Eye (tissue), 1 donor: ENCODE data around the gene HERC3.

Experiments used
- DNase-seq: peaks from one replicate; pipeline ENCODE4 v3.0.0-alpha.2; 2015

HERC3 gene

GRCh38 chr4:88722828-88723227, 130.5 kb downstream of the HERC3 start:
- no peak for DNase-seq

DNA sequence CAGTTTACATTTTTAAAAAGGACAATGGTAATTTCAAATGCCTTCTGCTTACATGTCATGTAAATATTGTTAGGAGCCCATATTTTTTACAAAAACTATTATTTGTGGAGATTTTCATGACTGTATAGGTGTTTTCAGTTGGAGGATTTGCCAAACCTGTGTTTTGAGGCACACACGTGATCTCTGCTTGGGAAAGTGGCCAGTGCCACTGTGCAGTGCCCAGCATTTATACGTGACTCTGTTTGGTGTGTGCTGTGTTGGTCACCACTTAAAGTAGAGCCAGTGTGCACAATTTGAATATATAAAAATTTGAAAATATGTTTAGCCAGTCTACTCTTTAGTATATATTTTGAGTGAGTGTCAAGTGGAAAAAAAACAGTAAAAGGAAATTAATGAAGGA, 132.1 kb downstream of the HERC3 start:
- no peak for DNase-seq

GRCh38 chr4:88725143-88725542, 132.9 kb downstream of the HERC3 start:
- no peak for DNase-seq

DNA sequence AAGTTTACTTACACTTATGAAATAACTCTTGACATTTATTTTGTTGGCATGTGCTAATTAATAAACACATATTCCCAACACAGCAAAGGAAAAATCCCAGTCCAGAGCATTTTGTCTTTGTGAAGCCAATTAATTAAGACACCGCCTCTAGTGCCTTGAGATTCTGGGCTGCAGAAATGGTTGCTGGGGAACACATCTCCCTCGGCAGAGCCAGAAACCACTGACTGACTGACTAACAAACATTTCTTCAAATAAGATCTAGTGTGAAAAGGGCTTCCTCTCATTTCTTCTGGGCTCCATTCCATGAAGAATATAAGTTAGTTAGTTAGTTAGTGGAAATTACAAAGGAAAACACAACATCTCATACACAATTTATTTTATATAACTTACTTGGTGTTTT, 133.7 kb downstream of the HERC3 start:
- DNase-seq: no peak

DNA sequence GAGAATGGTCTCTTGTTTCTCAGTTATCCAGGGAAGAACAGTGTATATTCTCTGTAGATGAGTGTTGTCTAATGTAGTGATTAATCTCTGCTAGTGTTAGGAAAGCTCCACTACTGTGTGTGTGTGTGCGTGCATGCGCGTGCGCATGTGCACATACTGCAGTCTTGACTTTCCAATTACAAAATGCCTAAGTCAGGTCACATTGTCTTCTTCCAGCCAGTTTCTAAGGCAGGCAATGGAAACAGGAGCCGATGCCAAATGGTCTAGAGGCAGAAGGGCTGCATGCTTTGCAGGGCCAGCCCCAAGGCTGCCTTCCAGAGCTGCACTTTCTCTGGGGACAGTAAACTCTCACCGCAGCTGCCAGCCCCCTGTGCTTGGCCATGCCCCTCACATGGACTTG, 135.9 kb downstream of the HERC3 start:
- no peak for DNase-seq

- DNase-seq: no peak
These were observed 137.0 kb downstream of the HERC3 start for GRCh38 chr4:88729146-88729760.

DNA sequence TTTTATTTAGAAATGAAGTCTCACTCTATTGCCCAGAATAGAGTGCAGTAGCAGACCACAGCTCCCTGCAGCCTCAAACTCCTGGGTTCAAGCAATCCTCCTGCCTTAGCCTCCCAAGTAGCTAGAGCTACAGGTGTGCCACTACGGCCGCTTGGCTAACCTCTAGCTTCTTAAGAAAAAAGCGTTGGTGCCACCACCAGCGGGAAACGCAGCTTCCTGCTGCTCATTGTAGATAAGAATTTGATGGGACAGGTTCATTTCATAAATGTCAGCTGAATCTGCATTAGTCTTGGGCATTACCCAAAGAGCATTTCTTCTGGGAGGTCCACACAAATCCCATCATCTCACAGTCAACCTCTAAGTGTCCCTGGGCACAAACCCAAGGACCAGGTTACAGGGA, 138.5 kb downstream of the HERC3 start:
- no peak for DNase-seq

DNA sequence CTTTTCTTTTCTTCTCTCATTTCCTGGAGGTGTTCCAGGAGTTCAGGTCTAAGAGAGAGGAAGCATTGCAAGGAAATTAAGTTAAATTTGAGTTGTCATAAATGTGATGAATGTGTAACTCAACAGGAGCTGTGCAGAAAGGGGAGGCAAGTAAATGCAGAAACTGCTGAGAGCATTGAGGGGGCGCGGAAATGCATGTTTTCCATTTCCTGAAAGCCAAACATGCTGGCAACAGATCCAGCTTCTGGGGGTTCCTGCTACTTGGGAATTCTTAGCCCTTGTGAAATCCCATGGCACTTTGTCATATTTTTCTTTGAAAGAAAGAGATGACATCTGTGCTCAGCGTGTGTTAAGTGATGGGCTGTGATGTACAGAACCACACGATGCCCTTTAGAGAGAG, 139.1 kb downstream of the HERC3 start:
- no peak for DNase-seq

GRCh38 chr4:88732714-88733368, 140.6 kb downstream of the HERC3 start:
- DNase-seq: no peak

GRCh38 chr4:88734403-88734949, 142.2 kb downstream of the HERC3 start:
- DNase-seq: no peak

GRCh38 chr4:88735564-88735963, 143.3 kb downstream of the HERC3 start:
- DNase-seq: no peak

GRCh38 chr4:88736264-88736663, 144.0 kb downstream of the HERC3 start:
- no peak for DNase-seq

- peak; percentile 53 for DNase-seq
These were observed 145.1 kb downstream of the HERC3 start for GRCh38 chr4:88737307-88737941.

DNA sequence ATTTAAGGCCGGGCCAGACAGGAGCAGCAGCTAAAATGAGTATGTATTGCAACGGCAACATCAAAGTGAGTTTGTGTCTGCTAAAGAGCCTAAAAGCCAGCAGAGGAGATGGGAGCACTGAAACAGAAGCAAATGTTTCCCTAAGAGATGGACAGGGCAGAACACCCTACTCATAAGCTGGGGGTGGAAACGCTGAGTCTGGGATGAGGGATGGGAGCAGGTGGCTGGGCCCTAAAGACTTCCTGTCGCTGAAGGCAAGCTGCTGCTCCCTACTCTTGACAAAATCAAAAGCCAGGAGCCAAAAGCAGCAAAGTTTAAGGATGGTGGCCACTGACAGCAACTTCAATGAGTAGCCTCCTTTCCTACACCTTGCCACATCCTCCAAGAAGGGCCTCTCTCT, 145.9 kb downstream of the HERC3 start:
- DNase-seq: no peak

- no peak for DNase-seq
These were observed 150.3 kb downstream of the HERC3 start for GRCh38 chr4:88742561-88742960.

- DNase-seq: no peak
These were observed 151.4 kb downstream of the HERC3 start for GRCh38 chr4:88743696-88744095.

GRCh38 chr4:88744609-88745008, 152.3 kb downstream of the HERC3 start:
- DNase-seq: no peak

GRCh38 chr4:88745175-88745574, 152.9 kb downstream of the HERC3 start:
- no peak for DNase-seq

DNA sequence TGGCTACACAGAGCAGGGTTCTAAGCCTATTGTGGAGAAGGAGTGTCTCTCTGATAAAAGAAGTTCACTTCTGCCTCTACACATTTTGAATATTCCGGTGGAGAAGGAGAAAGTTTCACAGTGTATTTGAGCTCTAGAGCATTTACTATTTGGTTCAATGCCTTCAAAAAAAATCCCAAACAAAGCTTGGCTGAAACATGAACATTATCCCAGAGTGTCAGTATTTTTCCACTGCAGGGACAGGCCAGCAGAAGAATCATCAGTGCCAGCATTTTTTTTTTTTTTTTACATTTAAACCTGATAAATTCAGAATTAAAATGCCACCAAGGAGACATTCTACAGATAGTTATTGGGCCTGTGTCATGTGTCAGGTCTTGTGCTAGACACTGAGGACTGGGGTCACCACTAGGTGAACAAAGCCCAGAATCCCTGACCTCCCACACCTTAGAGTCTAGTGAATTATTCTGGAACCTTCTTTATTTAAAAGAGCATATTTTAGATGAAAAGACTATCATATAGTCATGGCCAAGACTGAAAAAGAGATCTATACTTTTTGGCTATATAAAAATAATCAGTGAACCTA, 153.4 kb downstream of the HERC3 start:
- no peak for DNase-seq

- no peak for DNase-seq
These were observed 153.9 kb downstream of the HERC3 start for GRCh38 chr4:88746206-88746605.

GRCh38 chr4:88747351-88747750, 155.1 kb downstream of the HERC3 start:
- DNase-seq: no peak

- no peak for DNase-seq
These were observed 158.1 kb downstream of the HERC3 start for GRCh38 chr4:88750369-88750768.

GRCh38 chr4:88751258-88752075, 159.2 kb downstream of the HERC3 start:
- no peak for DNase-seq
